ENCODE measurements around the gene LMO4. TPM values are rescaled to one million over a fixed set of nuclear protein-coding genes. Genes with fewer than 3 reads are reported as not detected.

The LMO4 gene
- total and polyA plus RNA-seq, 4 donors: 16.8 to 23.2 (median 17.8) TPM

- 94% methylated on average over 3 of the region's 3 CpGs for WGBS
- Histone ChIP-seq H3K4me3 (ENCODE audit: low read depth in 1 of 3, low read length in 3 of 3) (no peak overlapping the region), H3K4me1 (ENCODE audit: control insufficient read depth in 4 of 4, insufficient read depth in 4 of 4, low read length in 3 of 4) (no peaks in the 10 kb centered on the region), H3K9ac (ENCODE audit: low read depth in 1 of 2, low read length in 2 of 2) (no peak overlapping the region), H3K36me3 (ENCODE audit: control insufficient read depth in 4 of 4, insufficient read depth in 3 of 4, low read depth in 1 of 4, low read length in 3 of 4) (no peaks in the 10 kb centered on the region), H3K27me3 (ENCODE audit: control insufficient read depth in 4 of 4, insufficient read depth in 4 of 4, low read length in 3 of 4) (no peaks in the 10 kb centered on the region), H3K9me3 (ENCODE audit: control insufficient read depth in 4 of 4, low read length in 3 of 4) (no peaks in the 10 kb centered on the region), H3K27ac (ENCODE audit: low read depth in 1 of 2, low read length in 2 of 2) (no peak overlapping the region)
- DNase-seq (ENCODE audit: low spot score): no peak
- TF ChIP-seq SP1 (IDR thresholded peaks at IDR 0.05): no peak
- no peak for TF ChIP-seq TAF1 (conservative IDR thresholded peaks at IDR 0.05)
- no peak for TF ChIP-seq FOXA1 (IDR thresholded peaks at IDR 0.05)
- no peak for TF ChIP-seq FOXA2 (IDR thresholded peaks at IDR 0.05)
- no peak for TF ChIP-seq EGR1 (IDR thresholded peaks at IDR 0.05; ENCODE audit: low read depth in 2 of 2)
- no peak for TF ChIP-seq ATF3 (IDR thresholded peaks at IDR 0.05)
- no peak for TF ChIP-seq REST (IDR thresholded peaks at IDR 0.05)
- TF ChIP-seq GABPA (IDR thresholded peaks at IDR 0.05 in 1 of 2, conservative IDR thresholded peaks at IDR 0.05 in 1 of 2): no peak
- TF ChIP-seq YY1 (IDR thresholded peaks at IDR 0.05): no peak
- no peak for TF ChIP-seq NR2F2 (IDR thresholded peaks at IDR 0.05)
- no peak for TF ChIP-seq ZBTB33 (IDR thresholded peaks at IDR 0.05)
- no peak for TF ChIP-seq HNF4A (conservative IDR thresholded peaks at IDR 0.05)
- TF ChIP-seq RAD21 (IDR thresholded peaks at IDR 0.05): no peak
- no peak for TF ChIP-seq HNF4G (IDR thresholded peaks at IDR 0.05)
- TF ChIP-seq CTCF (IDR thresholded peaks at IDR 0.05; ENCODE audit: low read depth, low read length, missing input control): no peak
- no peak for TF ChIP-seq RXRA (IDR thresholded peaks at IDR 0.05)
- TF ChIP-seq JUND (IDR thresholded peaks at IDR 0.05): no peak
- TF ChIP-seq MAX (IDR thresholded peaks at IDR 0.05): no peak
These were observed 27.2 kb downstream of the LMO4 start for GRCh38 chr1:87355894-87356293.
